ENCODE measurements around the gene SPACA9.

SPACA9 gene

GRCh38 chr9:132894862-132895835 is 16.5 kb downstream of the SPACA9 start:
- DNase-seq, result no peak

GRCh38 chr9:132896264-132896663 is 17.6 kb downstream of the SPACA9 start:
- DNase-seq, result no peak

- DNase-seq, result no peak
Measured at GRCh38 chr9:132896906-132897305, 18.2 kb downstream of the SPACA9 start.

GRCh38 chr9:132898051-132898450 is 19.4 kb downstream of the SPACA9 start:
- DNase-seq, result no peak

- DNase-seq, result peak; percentile 83 to 86
Measured at GRCh38 chr9:132901858-132902831, 23.4 kb downstream of the SPACA9 start.

GRCh38 chr9:132903574-132904492 is 25.1 kb downstream of the SPACA9 start:
- DNase-seq, result no peak

GRCh38 chr9:132905726-132906125 is 27.0 kb downstream of the SPACA9 start:
- no peak for DNase-seq

GRCh38 chr9:132908635-132909034 is 29.9 kb downstream of the SPACA9 start:
- peak in 1 of 2 donors; percentile 55 for DNase-seq

GRCh38 chr9:132909311-132909710 is 30.6 kb downstream of the SPACA9 start:
- DNase-seq, result no peak

GRCh38 chr9:132910376-132910775 is 31.7 kb downstream of the SPACA9 start:
- DNase-seq, result no peak

- DNase-seq, result no peak
Measured at GRCh38 chr9:132912131-132912530, 33.4 kb downstream of the SPACA9 start.

- DNase-seq, result no peak
Measured at GRCh38 chr9:132914924-132915323, 36.2 kb downstream of the SPACA9 start.

- DNase-seq, result no peak
Measured at GRCh38 chr9:132919614-132920268, 41.0 kb downstream of the SPACA9 start.

GRCh38 chr9:132923346-132923902 is 44.7 kb downstream of the SPACA9 start:
- no peak for DNase-seq

GRCh38 chr9:132927704-132928103 is 49.0 kb downstream of the SPACA9 start:
- no peak for DNase-seq

GRCh38 chr9:132931178-132931735 is 52.6 kb downstream of the SPACA9 start:
- no peak for DNase-seq

- no peak for DNase-seq
Measured at GRCh38 chr9:132935026-132935425, 56.3 kb downstream of the SPACA9 start.

GRCh38 chr9:132937463-132937901 is 58.8 kb downstream of the SPACA9 start:
- no peak for DNase-seq

- DNase-seq, result no peak
Measured at GRCh38 chr9:132939169-132939568, 60.5 kb downstream of the SPACA9 start.

Data from CD4-positive, alpha-beta T cell treated with Interferon alpha-2 for 1 hour (primary cell).